Naive thymus-derived CD8-positive, alpha-beta T cell (primary cell): ENCODE results near the gene MAP10. TPM values are rescaled to one million over a fixed set of nuclear protein-coding genes. Genes with fewer than 3 reads are reported as not detected.
A peak's percentile ranks its signal among the peaks of the same experiment; 100 is the strongest.

Experiments
- ATAC-seq, 2 donors: fragments of 150-1000 bp; cut with Tn5 transposase in 1 of 2; sonication (Bioruptor Pico), chemical (Tn5 transposase) in 1 of 2; 1 replicate in 1 of 2; 2 replicates in 1 of 2; pipeline ENCODE4 v1.10.0; 2021; ENCODE audit warnings: mild to moderate bottlenecking in 2 of 2, moderate library complexity in 2 of 2
- POLR2A ChIA-PET: fragments of 350-600 bp; sonication (Branson Sonifier 250); formaldehyde crosslinking; loops from one replicate; lab custom pipeline; 2021; ENCODE audit warnings: antibody characterized with exemption; lab: Charles Lee
- DNase-seq, 10 donors: peaks; one replicate each; pipeline versions ENCODE4 v3.0.0 to v3.0.0-alpha.2; 2020 to 2022
- H3K27ac Mint-ChIP-seq, 10 donors: one replicate each; pipeline ENCODE4 v1.8.0; 2020 to 2022; ENCODE audit warnings: mild to moderate bottlenecking in 10 of 10, mixed read lengths in 10 of 10, moderate library complexity in 4 of 10, inconsistent platforms in 1 of 10
- H3K27me3 Mint-ChIP-seq, 5 donors: one replicate each; pipeline ENCODE4 v1.8.0; 2021 to 2022; ENCODE audit warnings: mixed read lengths in 5 of 5
- H3K36me3 Mint-ChIP-seq, 3 donors: one replicate each; pipeline ENCODE4 v1.8.0; 2020 to 2022; ENCODE audit warnings: mixed read lengths in 3 of 3, mild to moderate bottlenecking in 2 of 3, inconsistent platforms in 1 of 3
- H3K4me1 Mint-ChIP-seq, 4 donors: one replicate each; pipeline ENCODE4 v1.8.0; 2021 to 2022; ENCODE audit warnings: mixed read lengths in 4 of 4
- H3K4me3 Mint-ChIP-seq, 10 donors: one replicate each; pipeline ENCODE4 v1.8.0; 2020 to 2022; ENCODE audit warnings: mild to moderate bottlenecking in 10 of 10, mixed read lengths in 10 of 10, moderate library complexity in 6 of 10, inconsistent platforms in 1 of 10
- H3K9me3 Mint-ChIP-seq, 9 donors: one replicate each; pipeline ENCODE4 v1.8.0; 2020 to 2022; ENCODE audit warnings: mixed read lengths in 9 of 9, mild to moderate bottlenecking in 3 of 9, inconsistent platforms in 1 of 9, moderate library complexity in 1 of 9
- polyA plus RNA-seq, 3 donors: library from polyadenylated mRNA; unstranded; fragments of 300-500 nt; fragmentation: Illumina TruSeq; gene quantifications; one replicate each; pipeline ENCODE4 v1.2.3, GENCODE V29; 2021
- total RNA-seq, 8 experiments: library from RNA in 2 of 8; stranded (reverse) in 2 of 8; gene quantifications; one replicate each; pipeline ENCODE4 v1.2.3 and lab custom pipeline; 2021 to 2026

MAP10 gene
- total RNA-seq (1 to 10 TPM; 5.0 to 5.7 TPM), polyA plus RNA-seq (1 to 10 TPM; 1.5 to 2.1 (median 1.9) TPM), total RNA-seq (lab: John Stamatoyannopoulos, UW) (2.5 to 6.4 (median 4.4) reads per million in 6 experiments)

GRCh38 chr1:232805269-232806185, at the start of gene MAP10:
Gene MAP10 (plus strand): TSS chr1:232805416. CDS start chr1:232805450, 34 bp downstream.
- Mint-ChIP-seq H3K4me1 (peaks cover 7 to 23% (median 20%) of the 10 kb centered on the region in 4 donors), H3K27me3 (peaks cover 0 to 3% (median 0%) of the 10 kb centered on the region in 5 donors), H3K36me3 (peaks cover 0 to 19% (median 18%) of the 10 kb centered on the region in 3 donors), H3K27ac (peak within 1 kb of the TSS; percentile 46 to 93 (median 87)), H3K9me3 (peaks cover 16 to 43% (median 27%) of the 10 kb centered on the region in 9 donors), H3K4me3 (peak within 1 kb of the TSS; percentile 79 to 91 (median 88))
- DNase-seq, result peak; percentile 44 to 89 (median 67)
- POLR2A ChIA-PET, result interaction anchor here (0.6 to 1.5 kb wide), 4 partner anchors 12 to 118 kb away, joined by 3 to 4 read pairs (median 4); no protein-coding TSS in a partner anchor
- peak; percentile 85 to 89 for ATAC-seq

DNA sequence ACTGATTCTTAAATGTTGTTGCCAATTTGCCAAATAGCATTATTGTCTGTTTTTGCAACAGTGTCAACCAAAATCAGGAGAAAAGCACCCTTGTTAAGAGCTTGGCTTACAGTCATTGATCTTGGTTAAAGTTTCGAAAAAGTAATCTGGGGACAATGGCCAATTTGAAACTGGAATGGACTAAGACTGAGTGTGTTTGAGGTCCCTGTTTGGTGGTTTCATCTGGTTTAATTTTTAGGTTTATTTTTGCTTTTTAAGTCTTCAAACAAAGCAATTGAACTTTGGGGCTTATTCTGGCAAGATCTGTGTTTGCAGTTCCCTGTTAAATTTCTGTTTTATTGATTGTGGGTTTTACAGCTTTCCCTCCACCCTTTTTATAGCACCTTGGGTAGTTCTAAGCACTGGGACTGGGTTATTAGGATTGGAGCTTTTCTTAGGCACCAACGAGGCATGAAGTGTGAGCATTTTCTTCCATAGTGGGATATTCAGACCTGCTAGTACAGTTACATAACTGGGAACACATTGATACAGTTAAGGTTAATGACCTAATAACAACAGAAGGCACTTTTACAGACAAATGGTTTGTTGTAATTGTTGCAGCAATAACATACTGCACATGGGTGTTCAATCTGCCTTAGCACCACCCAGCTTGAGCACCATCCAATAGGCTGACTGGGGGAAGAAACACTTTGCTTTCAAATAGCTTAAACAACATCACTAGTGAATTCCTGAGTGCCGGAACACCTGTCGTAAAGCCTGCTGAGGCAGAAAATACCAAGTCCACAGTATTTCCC, 40.6 kb upstream of the MAP10 start:
- Mint-ChIP-seq H3K36me3 (peaks cover 0 to 20% (median 1%) of the 10 kb centered on the region in 3 donors), H3K4me1 (no peaks in the 10 kb centered on the region), H3K27ac (no peak overlapping the region), H3K9me3 (peaks cover 0 to 22% (median 3%) of the 10 kb centered on the region in 9 donors), H3K4me3 (no peak overlapping the region), H3K27me3 (peaks cover 0 to 12% (median 4%) of the 10 kb centered on the region in 5 donors)
- ATAC-seq (no peak), DNase-seq (no peak)
- POLR2A ChIA-PET, result no interaction called here

- Mint-ChIP-seq H3K9me3 (peaks cover 0 to 22% (median 3%) of the 10 kb centered on the region in 9 donors), H3K27me3 (peaks cover 0 to 12% (median 4%) of the 10 kb centered on the region in 5 donors), H3K4me3 (no peak overlapping the region), H3K27ac (no peak overlapping the region), H3K36me3 (peaks cover 0 to 20% (median 1%) of the 10 kb centered on the region in 3 donors), H3K4me1 (no peaks in the 10 kb centered on the region)
- DNase-seq (no peak), ATAC-seq (no peak)
- POLR2A ChIA-PET, result no interaction called here
Measured at GRCh38 chr1:232765542-232765941, 39.7 kb upstream of the MAP10 start.

DNA sequence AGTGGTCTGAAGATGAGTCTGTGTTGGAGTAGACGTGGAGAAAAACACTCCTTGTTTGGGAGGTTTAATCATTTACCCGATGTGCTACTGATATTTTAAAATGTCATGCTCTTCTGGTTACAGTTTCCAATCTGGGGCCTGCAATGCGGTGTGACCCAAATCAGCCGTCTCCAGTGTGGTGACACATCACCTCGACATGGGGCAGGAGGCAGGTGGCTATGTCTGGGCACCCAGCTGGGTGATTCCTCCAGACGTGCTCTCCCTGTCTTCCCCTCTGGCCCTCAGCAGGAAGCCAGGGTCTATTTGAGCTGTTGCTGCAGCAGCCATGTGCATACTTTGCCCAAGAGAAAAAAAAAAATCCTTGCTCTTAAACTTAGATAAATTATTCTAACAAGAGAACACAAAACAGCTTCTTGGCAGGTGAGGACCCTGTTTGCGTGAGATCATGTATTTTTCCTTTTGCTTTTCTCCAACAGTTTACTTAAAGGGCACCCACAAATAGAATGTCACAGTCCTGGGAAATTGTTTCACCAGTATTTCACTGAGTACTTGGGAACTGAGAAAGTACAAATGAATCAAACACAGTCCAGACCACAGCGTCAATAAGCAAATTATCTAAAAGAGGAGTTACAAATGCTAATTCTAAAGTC, 38.9 kb upstream of the MAP10 start:
- peaks cover 0 to 22% (median 3%) of the 10 kb centered on the region in 9 donors for H3K9me3 Mint-ChIP-seq
- ATAC-seq, result no peak
- H3K27ac Mint-ChIP-seq, result no peak overlapping the region
- H3K36me3 Mint-ChIP-seq, result peaks cover 0 to 20% (median 1%) of the 10 kb centered on the region in 3 donors
- POLR2A ChIA-PET, result no interaction called here
- no peaks in the 10 kb centered on the region for H3K4me1 Mint-ChIP-seq
- H3K4me3 Mint-ChIP-seq, result no peak overlapping the region
- no peak for DNase-seq
- peaks cover 0 to 12% (median 4%) of the 10 kb centered on the region in 5 donors for H3K27me3 Mint-ChIP-seq

GRCh38 chr1:232766904-232767303, 38.3 kb upstream of the MAP10 start:
- H3K4me3 Mint-ChIP-seq, result no peak overlapping the region
- no peak for ATAC-seq
- peaks cover 0 to 20% (median 1%) of the 10 kb centered on the region in 3 donors for H3K36me3 Mint-ChIP-seq
- H3K9me3 Mint-ChIP-seq, result peaks cover 0 to 22% (median 3%) of the 10 kb centered on the region in 9 donors
- H3K27me3 Mint-ChIP-seq, result peaks cover 0 to 12% (median 4%) of the 10 kb centered on the region in 5 donors
- no peaks in the 10 kb centered on the region for H3K4me1 Mint-ChIP-seq
- no peak for DNase-seq
- no peak overlapping the region for H3K27ac Mint-ChIP-seq
- POLR2A ChIA-PET, result no interaction called here

GRCh38 chr1:232767305-232768074, 37.7 kb upstream of the MAP10 start:
- no peak for DNase-seq
- H3K9me3 Mint-ChIP-seq, result peaks cover 0 to 22% (median 3%) of the 10 kb centered on the region in 9 donors
- POLR2A ChIA-PET, result no interaction called here
- no peak overlapping the region for H3K4me3 Mint-ChIP-seq
- no peak for ATAC-seq
- H3K4me1 Mint-ChIP-seq, result no peaks in the 10 kb centered on the region
- peak overlapping the region in 1 of 10 donors; percentile 20 for H3K27ac Mint-ChIP-seq
- peaks cover 0 to 12% (median 4%) of the 10 kb centered on the region in 5 donors for H3K27me3 Mint-ChIP-seq
- peaks cover 0 to 20% (median 1%) of the 10 kb centered on the region in 3 donors for H3K36me3 Mint-ChIP-seq

DNA sequence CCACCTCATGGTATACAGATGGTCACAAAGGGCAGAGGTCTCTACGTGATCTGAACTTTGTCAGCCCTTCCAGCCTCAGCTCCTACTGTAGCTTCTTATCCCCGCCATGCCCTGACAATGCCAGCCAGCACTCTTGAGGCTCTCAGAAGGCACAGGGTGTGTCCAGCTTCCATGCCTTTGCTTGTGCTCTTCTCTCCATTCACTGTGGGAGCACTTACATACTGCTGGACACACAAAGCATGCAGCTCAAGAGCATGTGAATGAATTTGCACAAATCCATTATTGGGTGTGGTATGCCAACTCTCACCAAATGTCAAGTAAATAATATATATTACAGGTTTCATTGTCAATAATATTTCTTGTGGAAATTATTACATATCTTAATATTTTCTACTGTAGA, 36.4 kb upstream of the MAP10 start:
- H3K27me3 Mint-ChIP-seq, result peaks cover 0 to 11% (median 0%) of the 10 kb centered on the region in 5 donors
- no peak overlapping the region for H3K27ac Mint-ChIP-seq
- H3K36me3 Mint-ChIP-seq, result peaks cover 0 to 9% (median 0%) of the 10 kb centered on the region in 3 donors
- POLR2A ChIA-PET, result no interaction called here
- no peak for DNase-seq
- peaks cover 0 to 10% (median 0%) of the 10 kb centered on the region in 9 donors for H3K9me3 Mint-ChIP-seq
- H3K4me3 Mint-ChIP-seq, result no peak overlapping the region
- no peak for ATAC-seq
- H3K4me1 Mint-ChIP-seq, result no peaks in the 10 kb centered on the region

DNA sequence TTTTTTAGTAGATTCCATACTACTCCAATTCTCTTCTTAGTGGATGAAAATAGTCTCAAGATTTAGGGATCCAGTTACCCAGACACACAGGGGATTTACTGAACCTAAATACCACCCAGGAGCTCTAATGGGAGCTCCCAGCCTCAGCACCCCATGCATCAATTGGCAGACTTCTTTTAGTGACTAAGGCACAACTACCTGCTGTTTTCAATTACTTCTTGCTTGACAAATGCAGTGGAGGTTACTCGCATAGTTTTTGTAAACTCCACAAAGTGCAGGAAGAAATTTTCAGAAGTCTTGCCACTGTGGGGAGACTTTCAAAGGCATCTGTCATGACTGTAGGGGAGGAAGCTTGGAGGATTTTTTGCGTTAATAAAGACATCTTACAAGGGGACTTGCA, 35.5 kb upstream of the MAP10 start:
- peaks cover 0 to 1% (median 0%) of the 10 kb centered on the region in 4 donors for H3K4me1 Mint-ChIP-seq
- peaks cover 0 to 9% (median 2%) of the 10 kb centered on the region in 5 donors for H3K27me3 Mint-ChIP-seq
- ATAC-seq (no peak), DNase-seq (no peak)
- peaks cover 0 to under 1% (median 0%) of the 10 kb centered on the region in 3 donors for H3K36me3 Mint-ChIP-seq
- H3K4me3 Mint-ChIP-seq, result no peak overlapping the region
- H3K27ac Mint-ChIP-seq, result no peak overlapping the region
- H3K9me3 Mint-ChIP-seq, result peaks cover 0 to 1% (median 0%) of the 10 kb centered on the region in 9 donors
- POLR2A ChIA-PET, result no interaction called here

GRCh38 chr1:232773752-232774151, 31.5 kb upstream of the MAP10 start:
- H3K4me1 Mint-ChIP-seq, result peaks cover 0 to 1% (median 0%) of the 10 kb centered on the region in 4 donors
- H3K9me3 Mint-ChIP-seq, result no peaks in the 10 kb centered on the region
- ATAC-seq (no peak), DNase-seq (no peak)
- H3K27ac Mint-ChIP-seq, result no peak overlapping the region
- peaks cover 0 to 9% (median 2%) of the 10 kb centered on the region in 5 donors for H3K27me3 Mint-ChIP-seq
- H3K4me3 Mint-ChIP-seq, result no peak overlapping the region
- no peaks in the 10 kb centered on the region for H3K36me3 Mint-ChIP-seq
- POLR2A ChIA-PET, result no interaction called here

DNA sequence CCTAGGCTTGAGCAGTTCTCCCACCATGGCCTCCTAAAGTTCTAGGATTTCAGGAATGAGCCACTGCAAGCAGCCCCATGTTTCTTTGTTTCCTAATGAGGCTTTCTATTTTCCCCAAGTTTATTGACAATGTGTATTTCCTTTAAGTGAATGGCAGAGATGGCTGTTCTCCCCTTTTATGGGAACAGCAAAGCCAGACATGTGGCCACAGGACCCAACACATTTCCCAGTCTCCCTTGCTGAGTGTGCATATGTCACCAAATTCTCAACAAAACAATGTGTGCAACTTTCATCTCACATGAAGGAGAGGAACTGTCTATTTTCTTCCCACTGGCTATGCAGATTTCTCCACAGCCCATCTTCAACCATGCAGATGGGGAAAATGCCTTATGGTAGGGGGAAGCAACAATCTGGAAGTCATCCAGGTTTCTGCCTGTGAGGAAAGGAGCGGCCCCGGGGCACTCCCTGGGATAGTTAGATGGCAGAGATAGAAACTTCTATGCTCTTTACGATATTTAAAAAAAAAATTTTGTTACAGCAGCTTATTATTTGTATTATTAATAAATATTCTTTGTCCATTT, 28.6 kb upstream of the MAP10 start:
- Mint-ChIP-seq H3K4me1 (peaks cover 0 to 1% (median 0%) of the 10 kb centered on the region in 4 donors), H3K36me3 (no peaks in the 10 kb centered on the region), H3K27ac (no peak overlapping the region), H3K9me3 (no peaks in the 10 kb centered on the region), H3K27me3 (peaks cover 0 to 9% (median 2%) of the 10 kb centered on the region in 5 donors), H3K4me3 (no peak overlapping the region)
- POLR2A ChIA-PET, result no interaction called here
- no peak for DNase-seq
- ATAC-seq, result no peak

- ATAC-seq, result no peak
- Mint-ChIP-seq H3K27ac (no peak overlapping the region), H3K4me1 (no peaks in the 10 kb centered on the region), H3K36me3 (no peaks in the 10 kb centered on the region), H3K27me3 (peaks cover 0 to 1% (median 0%) of the 10 kb centered on the region in 5 donors), H3K9me3 (no peaks in the 10 kb centered on the region), H3K4me3 (no peak overlapping the region)
- POLR2A ChIA-PET, result no interaction called here
- no peak for DNase-seq
Measured at GRCh38 chr1:232780354-232780753, 24.9 kb upstream of the MAP10 start.
